HG03159 (cell line): Measurements from ENCODE around the gene EML1.

ENCODE experiments used
- ATAC-seq: cut with Tn5 transposase; IDR thresholded peaks from one replicate; pipeline ENCODE4 v1.9.1; 2021; ENCODE audit warnings: mild to moderate bottlenecking, moderate library complexity; ENCODE audit not compliant: unreplicated experiment

Gene EML1

GRCh38 chr14:99793213-99794150, at the start of gene EML1:
Gene EML1 (plus strand): TSS chr14:99793413. CDS start chr14:99793477, 64 bp downstream.
- peak; percentile 91 for ATAC-seq

- ATAC-seq: no peak
These were observed 48.9 kb upstream of the EML1 start for GRCh38 chr14:99744199-99744872.

GRCh38 chr14:99744873-99745224, 48.4 kb upstream of the EML1 start:
- ATAC-seq: no peak

- ATAC-seq: no peak
These were observed 47.8 kb upstream of the EML1 start for GRCh38 chr14:99745307-99745951.

- ATAC-seq: no peak
These were observed 46.0 kb upstream of the EML1 start for GRCh38 chr14:99747167-99747566.

- ATAC-seq: no peak
These were observed 45.5 kb upstream of the EML1 start for GRCh38 chr14:99747582-99748330.

- no peak for ATAC-seq
These were observed 44.7 kb upstream of the EML1 start for GRCh38 chr14:99748529-99748928.

- no peak for ATAC-seq
These were observed 44.1 kb upstream of the EML1 start for GRCh38 chr14:99749142-99749541.

GRCh38 chr14:99749763-99750715, 43.2 kb upstream of the EML1 start:
- ATAC-seq: no peak

- ATAC-seq: no peak
These were observed 42.3 kb upstream of the EML1 start for GRCh38 chr14:99750746-99751450.

GRCh38 chr14:99751539-99752485, 41.4 kb upstream of the EML1 start:
- ATAC-seq: no peak

GRCh38 chr14:99752486-99753121, 40.6 kb upstream of the EML1 start:
- no peak for ATAC-seq

GRCh38 chr14:99753225-99754140, 39.7 kb upstream of the EML1 start:
- no peak for ATAC-seq

- no peak for ATAC-seq
These were observed 38.8 kb upstream of the EML1 start for GRCh38 chr14:99754141-99755067.

- no peak for ATAC-seq
These were observed 38.2 kb upstream of the EML1 start for GRCh38 chr14:99755068-99755405.
